GM12875 (cell line): ENCODE measurements around the gene ZYG11A.

Experiments used
- H3K4me3 ChIP-seq: one replicate; pipeline ENCODE4 v1.5.1; 2011; ENCODE audit warnings: low read depth, low read length, control low read depth
- TF ChIP-seq, protein P1 (sequence below): IDR thresholded peaks from 2 replicates; pipeline ENCODE4 v1.5.1; 2011; ENCODE audit warnings: low read depth, mild to moderate bottlenecking, control low read depth, inconsistent platforms, low read length, moderate library complexity, borderline replicate concordance; ENCODE audit not compliant: insufficient read depth

The ZYG11A gene

DNA sequence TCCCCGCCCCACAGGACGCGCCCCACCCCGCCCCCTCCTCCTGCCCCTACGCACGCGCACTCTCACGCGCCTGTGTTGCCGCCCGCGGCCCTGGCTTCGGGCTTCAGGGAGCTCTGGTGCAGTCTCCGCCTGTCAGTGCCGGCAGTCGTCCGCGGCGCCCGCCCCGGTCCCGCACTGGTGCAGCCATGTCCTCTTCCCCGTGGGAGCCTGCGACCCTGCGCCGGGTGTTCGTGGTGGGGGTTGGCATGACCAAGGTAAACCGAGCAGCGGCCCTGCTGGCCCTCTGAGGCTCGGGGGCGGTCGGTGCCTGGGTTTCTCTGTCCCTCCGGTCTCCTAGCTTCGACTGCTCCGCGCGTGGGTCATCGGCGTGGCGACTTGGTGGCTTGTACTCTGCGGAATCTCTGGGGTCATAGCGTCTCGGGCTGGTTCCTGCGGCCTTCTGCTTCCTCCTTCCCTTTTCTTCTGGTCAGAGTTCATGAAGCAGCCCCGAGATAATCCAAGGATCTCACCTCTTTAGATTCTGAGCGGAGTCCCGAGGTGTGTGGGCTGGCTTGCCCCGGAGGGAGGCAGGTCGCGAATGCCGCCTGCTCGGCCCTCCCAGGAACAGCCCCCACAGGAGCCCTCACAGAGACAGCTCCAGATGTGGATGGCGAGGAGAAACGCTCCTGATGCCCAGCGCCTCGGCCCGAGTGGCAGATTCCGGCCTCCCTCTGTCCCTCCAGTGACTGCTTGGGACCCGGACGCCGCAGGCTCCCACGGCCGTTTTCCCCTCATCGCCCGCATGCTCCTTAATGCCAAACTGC is 84.9 kb downstream of the ZYG11A start, which contains the start of gene SCP2:
SCP2 (plus strand) TSS at position 65 of the 803 bp plus-strand sequence; CDS start at position 186, 121 bp downstream.
- peak within 1 kb of the TSS; percentile 74 for H3K4me3 ChIP-seq
- TF ChIP-seq, protein P1, sequence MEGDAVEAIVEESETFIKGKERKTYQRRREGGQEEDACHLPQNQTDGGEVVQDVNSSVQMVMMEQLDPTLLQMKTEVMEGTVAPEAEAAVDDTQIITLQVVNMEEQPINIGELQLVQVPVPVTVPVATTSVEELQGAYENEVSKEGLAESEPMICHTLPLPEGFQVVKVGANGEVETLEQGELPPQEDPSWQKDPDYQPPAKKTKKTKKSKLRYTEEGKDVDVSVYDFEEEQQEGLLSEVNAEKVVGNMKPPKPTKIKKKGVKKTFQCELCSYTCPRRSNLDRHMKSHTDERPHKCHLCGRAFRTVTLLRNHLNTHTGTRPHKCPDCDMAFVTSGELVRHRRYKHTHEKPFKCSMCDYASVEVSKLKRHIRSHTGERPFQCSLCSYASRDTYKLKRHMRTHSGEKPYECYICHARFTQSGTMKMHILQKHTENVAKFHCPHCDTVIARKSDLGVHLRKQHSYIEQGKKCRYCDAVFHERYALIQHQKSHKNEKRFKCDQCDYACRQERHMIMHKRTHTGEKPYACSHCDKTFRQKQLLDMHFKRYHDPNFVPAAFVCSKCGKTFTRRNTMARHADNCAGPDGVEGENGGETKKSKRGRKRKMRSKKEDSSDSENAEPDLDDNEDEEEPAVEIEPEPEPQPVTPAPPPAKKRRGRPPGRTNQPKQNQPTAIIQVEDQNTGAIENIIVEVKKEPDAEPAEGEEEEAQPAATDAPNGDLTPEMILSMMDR = no peak

DNA sequence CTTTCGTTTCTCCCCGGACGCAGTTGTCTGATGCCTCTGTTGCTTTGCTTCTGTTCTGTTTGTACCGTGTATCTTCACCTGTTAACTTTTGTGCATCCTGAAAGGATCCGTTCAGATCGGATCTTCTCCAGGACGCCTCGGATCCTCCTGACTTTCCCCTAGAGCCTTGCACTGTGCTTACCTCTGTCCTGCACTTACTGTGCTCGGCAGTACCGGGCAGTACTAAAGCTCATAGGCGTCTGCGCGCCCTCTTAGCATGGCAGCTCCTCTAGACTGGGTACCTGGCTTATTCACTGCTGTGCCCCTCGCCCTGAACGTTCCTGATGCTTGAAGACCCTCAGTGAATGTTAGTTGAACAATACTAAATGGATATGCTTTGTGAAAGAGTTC is 85.5 kb downstream of the ZYG11A start:
- TF ChIP-seq, protein P1 = no peak
- H3K4me3 ChIP-seq = peak overlapping the region; percentile 74

DNA sequence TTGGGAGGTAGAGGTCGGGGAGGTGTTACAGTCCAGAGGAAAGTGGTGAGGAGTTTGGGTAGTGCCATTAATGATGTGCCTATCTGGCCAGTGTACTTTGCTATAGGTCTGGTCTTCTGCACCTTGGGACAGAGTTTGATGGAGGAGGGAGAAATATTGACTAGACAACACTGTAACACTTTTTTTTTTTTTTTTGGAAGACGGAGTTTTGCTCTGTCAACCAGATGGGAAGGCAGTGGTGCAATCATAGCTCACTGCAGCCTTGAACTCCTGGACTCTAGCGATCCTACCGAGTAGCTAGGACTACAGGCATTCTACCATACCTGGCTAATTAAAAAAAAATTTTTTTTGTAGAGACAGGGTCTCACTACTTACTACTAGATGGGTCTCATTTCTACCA is 86.5 kb downstream of the ZYG11A start:
- no peak overlapping the region for H3K4me3 ChIP-seq
- TF ChIP-seq, protein P1 = no peak

DNA sequence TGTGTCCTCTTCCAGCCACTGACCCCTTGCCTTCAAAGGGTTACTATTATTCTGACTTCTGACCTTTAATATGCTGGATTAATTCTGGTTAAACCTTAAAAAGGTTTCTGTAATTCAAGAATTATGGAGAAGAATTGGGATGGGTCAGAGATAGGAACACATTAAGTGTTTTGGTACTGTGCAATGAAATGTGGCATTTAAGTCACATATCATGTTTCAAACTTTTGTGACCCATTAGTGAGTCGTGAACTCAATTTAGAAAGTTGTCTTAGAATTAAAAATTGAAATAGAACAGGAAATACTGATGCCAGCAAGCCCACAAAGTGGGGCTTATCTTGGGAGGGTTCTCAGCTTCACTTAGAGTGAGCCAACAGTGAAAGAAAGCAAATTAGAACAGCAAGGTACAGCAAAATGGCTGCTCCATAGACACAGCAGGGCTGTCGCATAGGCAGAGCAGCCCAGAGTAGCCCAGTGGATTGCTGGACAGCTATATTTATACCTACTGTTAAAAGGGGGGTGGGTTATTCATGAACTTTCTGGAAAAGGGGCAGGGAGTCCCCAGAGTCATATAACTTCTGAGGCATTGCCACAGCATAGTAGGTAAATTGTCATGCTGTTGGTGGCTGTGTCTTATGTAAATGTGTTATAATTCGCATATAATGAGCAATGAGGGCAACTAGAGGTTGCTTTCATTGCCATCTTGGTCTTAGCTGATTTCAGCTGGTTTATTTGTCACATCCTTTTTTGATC is 95.0 kb downstream of the ZYG11A start:
- H3K4me3 ChIP-seq = no peak overlapping the region
- TF ChIP-seq, protein P1 = no peak

DNA sequence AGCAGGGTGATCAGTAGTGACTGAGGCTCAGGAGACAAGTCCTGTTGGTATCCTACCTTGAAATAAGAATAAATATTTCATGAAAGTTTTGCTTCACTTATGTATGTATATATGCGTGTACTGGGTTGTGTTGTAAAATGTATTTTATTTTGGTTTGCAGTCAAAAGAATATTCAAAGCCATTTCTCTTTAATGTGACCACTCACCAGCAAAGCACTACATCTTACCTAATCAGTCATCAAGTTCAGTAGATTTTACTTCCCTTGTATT is 95.6 kb downstream of the ZYG11A start:
- no peak overlapping the region for H3K4me3 ChIP-seq
- TF ChIP-seq, protein P1 = no peak

DNA sequence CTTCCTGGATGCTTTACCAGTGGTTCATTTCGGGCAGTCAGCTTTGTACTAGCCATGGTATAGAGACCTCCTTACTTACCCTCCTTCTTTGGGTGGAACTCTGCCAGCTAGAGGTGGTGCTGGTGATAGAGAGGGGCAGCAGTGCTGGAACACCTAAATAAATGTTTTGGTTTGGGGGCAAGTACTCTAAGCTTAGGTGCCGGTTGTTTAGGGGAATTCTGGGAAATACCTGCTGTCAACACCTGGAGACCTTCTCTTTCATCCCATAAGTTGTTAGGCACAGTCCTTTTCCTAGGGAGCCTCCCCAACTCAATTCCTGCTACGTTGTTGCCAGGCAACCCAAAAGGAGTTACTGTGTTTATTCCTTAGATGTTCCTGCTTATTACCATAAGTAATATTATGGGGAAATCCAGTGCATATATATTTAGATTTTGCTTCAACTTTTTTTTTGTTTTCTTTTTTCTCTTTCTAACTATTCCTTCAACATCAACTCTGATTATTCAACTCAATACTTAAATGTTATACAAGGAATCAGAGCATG is 101.4 kb downstream of the ZYG11A start:
- TF ChIP-seq, protein P1 = no peak
- no peak overlapping the region for H3K4me3 ChIP-seq

DNA sequence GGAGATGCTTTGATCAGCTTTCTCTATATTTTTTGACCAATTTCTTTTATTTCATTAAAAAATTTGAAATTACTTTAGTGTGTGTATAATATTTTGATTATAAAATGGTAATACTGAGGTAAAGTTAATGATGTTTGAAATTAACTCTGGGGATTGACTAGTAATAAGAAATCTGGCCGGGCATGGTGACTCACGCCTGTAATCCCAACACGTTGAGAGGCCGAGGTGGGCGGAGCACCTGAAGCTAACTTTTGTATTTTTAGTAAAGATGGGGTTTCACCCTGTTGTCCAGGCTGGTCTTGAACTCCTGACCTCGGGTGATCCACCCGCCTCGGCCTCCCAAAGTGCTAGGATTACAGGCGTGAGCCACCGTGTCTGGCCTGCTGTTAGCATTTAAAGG is 102.0 kb downstream of the ZYG11A start:
- H3K4me3 ChIP-seq = no peak overlapping the region
- TF ChIP-seq, protein P1 = no peak
